Measurements from ENCODE around the gene ZCCHC13. TPM values are rescaled to one million over a fixed set of nuclear protein-coding genes. Genes with fewer than 3 reads are reported as not detected.
"Not testable (repeated sequence)": the region's sequence is repeated elsewhere in the genome, so short reads cannot be mapped to it uniquely, and the experiment has no call there.

Gene ZCCHC13
- polyA plus RNA-seq (2013, experiment 1 of 2) = not detected
- polyA plus RNA-seq (2013, experiment 2 of 2) = not detected

DNA sequence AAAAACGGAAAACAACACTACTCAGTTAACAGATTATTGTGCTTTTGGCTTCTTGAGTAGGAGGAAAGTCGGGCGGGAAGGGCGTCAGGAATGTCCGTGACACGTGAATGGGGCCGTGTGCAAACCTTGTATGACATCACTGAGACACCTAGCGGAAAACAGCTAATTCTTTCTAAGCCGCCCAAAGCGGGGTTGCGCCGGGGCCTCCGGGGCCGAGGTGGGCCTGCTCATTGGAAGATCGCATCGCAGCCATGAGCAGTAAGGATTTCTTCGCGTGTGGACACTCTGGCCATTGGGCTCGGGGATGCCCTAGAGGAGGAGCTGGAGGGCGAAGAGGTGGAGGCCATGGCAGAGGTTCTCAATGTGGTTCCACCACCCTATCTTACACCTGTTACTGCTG lies at the start of gene ZCCHC13:
Gene ZCCHC13 (plus strand): TSS at position 165 of the 400 bp plus-strand sequence. CDS start 87 bp downstream, at position 252.
- 94 to 96% methylated on average over 7 to 12 of the region's 20 CpGs for WGBS, 2 experiments (ENCODE audit: insufficient coverage in 2 of 2)
- no peak within 1 kb of the TSS for H3K27ac ChIP-seq (ENCODE audit: low read depth, low read length, severe bottlenecking)
- no peaks in the 10 kb centered on the region for H3K9me3 ChIP-seq (ENCODE audit: control insufficient read depth, low read length)
- H3K4me3 ChIP-seq (ENCODE audit: extremely low read depth, insufficient read depth, low read length, poor library complexity, severe bottlenecking) = no peak within 1 kb of the TSS
- no peaks in the 10 kb centered on the region for H3K36me3 ChIP-seq (ENCODE audit: control insufficient read depth, insufficient read depth, low read length)
- no peaks in the 10 kb centered on the region for H3K4me1 ChIP-seq (ENCODE audit: control insufficient read depth, insufficient read depth, low read length, poor library complexity, severe bottlenecking)

DNA sequence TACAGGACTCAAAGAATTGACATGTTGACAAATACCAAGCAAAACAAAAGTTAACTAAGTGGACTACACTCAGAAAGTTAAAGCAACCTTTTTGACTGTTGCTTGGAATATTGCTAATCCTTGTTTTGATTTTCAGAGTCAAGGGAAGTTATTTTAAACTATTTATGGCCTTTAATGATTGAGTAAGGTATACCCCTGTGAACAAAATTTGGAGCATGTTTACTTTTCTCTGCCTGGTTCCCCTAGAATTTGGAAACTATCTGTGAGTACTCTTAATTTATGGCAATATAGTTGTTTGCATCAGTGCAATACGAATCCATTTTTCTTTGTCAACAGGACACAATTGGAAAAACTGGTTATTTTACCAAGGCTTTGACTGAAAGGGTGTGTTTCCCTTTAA lies 45.9 kb upstream of the ZCCHC13 start:
- not testable (repeated sequence) for H3K9me3 ChIP-seq (ENCODE audit: control insufficient read depth, low read length); H3K27ac ChIP-seq (ENCODE audit: low read depth, low read length, severe bottlenecking); H3K4me1 ChIP-seq (ENCODE audit: control insufficient read depth, insufficient read depth, low read length, poor library complexity, severe bottlenecking); H3K4me3 ChIP-seq (ENCODE audit: extremely low read depth, insufficient read depth, low read length, poor library complexity, severe bottlenecking)
- H3K36me3 ChIP-seq (ENCODE audit: control insufficient read depth, insufficient read depth, low read length) = peaks cover 84% of the 10 kb centered on the region
- no CpG with 5 or more reads among the region's 1 CpG for WGBS, 2 experiments (ENCODE audit: insufficient coverage in 2 of 2)

GRCh38 chrX:74259885-74260491 lies 44.0 kb upstream of the ZCCHC13 start:
- Histone ChIP-seq H3K36me3 (ENCODE audit: control insufficient read depth, insufficient read depth, low read length) (peaks cover 84% of the 10 kb centered on the region), H3K4me1 (ENCODE audit: control insufficient read depth, insufficient read depth, low read length, poor library complexity, severe bottlenecking) (no peaks in the 10 kb centered on the region), H3K4me3 (ENCODE audit: extremely low read depth, insufficient read depth, low read length, poor library complexity, severe bottlenecking) (no peak overlapping the region), H3K27ac (ENCODE audit: low read depth, low read length, severe bottlenecking) (no peak overlapping the region), H3K9me3 (ENCODE audit: control insufficient read depth, low read length) (no peaks in the 10 kb centered on the region)
- no CpG with 5 or more reads among the region's 4 CpGs for WGBS, 2 experiments (ENCODE audit: insufficient coverage in 2 of 2)

- Histone ChIP-seq H3K9me3 (ENCODE audit: control insufficient read depth, low read length) (no peaks in the 10 kb centered on the region), H3K36me3 (ENCODE audit: control insufficient read depth, insufficient read depth, low read length) (peaks cover 79% of the 10 kb centered on the region), H3K4me1 (ENCODE audit: control insufficient read depth, insufficient read depth, low read length, poor library complexity, severe bottlenecking) (no peaks in the 10 kb centered on the region), H3K4me3 (ENCODE audit: extremely low read depth, insufficient read depth, low read length, poor library complexity, severe bottlenecking) (no peak overlapping the region), H3K27ac (ENCODE audit: low read depth, low read length, severe bottlenecking) (no peak overlapping the region)
- no CpG with 5 or more reads among the region's 1 CpG for WGBS, 2 experiments (ENCODE audit: insufficient coverage in 2 of 2)
Observed at GRCh38 chrX:74262452-74263209, 41.3 kb upstream of the ZCCHC13 start.

DNA sequence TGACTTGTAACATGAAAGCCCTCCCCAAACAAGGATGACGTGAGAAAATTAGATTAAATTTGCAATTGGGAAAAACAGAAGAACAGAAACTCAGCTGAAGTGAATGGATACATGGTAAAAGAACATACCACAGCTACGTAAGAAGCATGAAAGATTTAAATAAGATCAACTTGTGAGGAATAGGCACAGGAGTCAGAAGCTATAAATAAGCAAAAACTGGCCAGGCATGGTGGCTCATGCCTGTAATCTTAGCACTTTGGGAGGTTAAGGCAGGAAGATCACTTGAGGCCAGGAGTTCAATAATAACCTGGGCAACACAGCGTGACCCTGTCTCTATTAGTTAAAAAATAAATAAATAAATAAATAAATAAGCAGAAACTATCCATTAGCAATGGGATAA lies 33.6 kb upstream of the ZCCHC13 start:
- no peaks in the 10 kb centered on the region for H3K9me3 ChIP-seq (ENCODE audit: control insufficient read depth, low read length)
- H3K4me3 ChIP-seq (ENCODE audit: extremely low read depth, insufficient read depth, low read length, poor library complexity, severe bottlenecking) = no peak overlapping the region
- no peaks in the 10 kb centered on the region for H3K4me1 ChIP-seq (ENCODE audit: control insufficient read depth, insufficient read depth, low read length, poor library complexity, severe bottlenecking)
- no peak overlapping the region for H3K27ac ChIP-seq (ENCODE audit: low read depth, low read length, severe bottlenecking)
- 100% methylated on average over 1 of the region's 3 CpGs for WGBS, 2 experiments (ENCODE audit: insufficient coverage in 2 of 2)
- H3K36me3 ChIP-seq (ENCODE audit: control insufficient read depth, insufficient read depth, low read length) = peaks cover 64% of the 10 kb centered on the region

DNA sequence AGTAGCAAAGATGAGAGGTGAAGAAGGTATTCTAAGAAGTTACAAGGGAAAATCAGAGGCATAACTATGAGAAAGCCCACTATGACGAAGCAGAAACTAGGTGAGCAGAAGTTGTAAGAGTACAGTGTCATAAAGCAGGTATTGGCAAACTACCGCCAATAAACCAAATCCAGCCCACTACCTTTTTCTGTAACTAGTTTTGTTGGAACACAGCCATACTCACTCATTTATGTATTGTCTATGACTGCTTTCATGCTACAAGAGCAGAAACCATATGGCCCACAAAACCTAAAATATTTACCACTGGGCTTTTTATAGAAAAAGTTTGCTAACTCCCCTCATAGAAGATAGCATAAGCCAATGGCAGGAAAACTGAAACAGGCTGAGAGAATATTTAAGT lies 31.8 kb upstream of the ZCCHC13 start:
- peaks cover 67% of the 10 kb centered on the region for H3K36me3 ChIP-seq (ENCODE audit: control insufficient read depth, insufficient read depth, low read length)
- 100% methylated on average over 1 of the region's 2 CpGs; no CpG with 5 or more reads in 1 of the 2 experiments for WGBS, 2 experiments (ENCODE audit: insufficient coverage in 2 of 2)
- H3K4me1 ChIP-seq (ENCODE audit: control insufficient read depth, insufficient read depth, low read length, poor library complexity, severe bottlenecking) = no peaks in the 10 kb centered on the region
- no peak overlapping the region for H3K27ac ChIP-seq (ENCODE audit: low read depth, low read length, severe bottlenecking)
- no peak overlapping the region for H3K4me3 ChIP-seq (ENCODE audit: extremely low read depth, insufficient read depth, low read length, poor library complexity, severe bottlenecking)
- no peaks in the 10 kb centered on the region for H3K9me3 ChIP-seq (ENCODE audit: control insufficient read depth, low read length)

DNA sequence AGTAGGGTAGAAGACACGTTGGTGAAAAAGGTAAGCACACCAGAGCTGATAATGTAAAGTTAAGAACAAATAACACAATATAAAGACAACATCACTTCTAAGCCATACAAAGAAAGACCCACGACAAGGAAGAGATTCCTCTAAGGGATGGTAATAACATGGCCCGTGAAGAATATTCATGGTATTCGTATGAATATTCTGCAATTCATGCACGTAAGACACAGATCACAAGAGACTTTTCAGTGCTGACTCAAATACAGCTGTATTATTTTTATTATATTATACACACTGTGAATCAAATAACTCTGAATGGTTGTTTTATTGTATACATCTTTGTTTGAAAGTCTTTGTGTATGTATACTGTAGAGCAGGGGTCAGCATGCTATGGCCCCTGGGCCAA lies 29.5 kb upstream of the ZCCHC13 start:
- H3K4me3 ChIP-seq (ENCODE audit: extremely low read depth, insufficient read depth, low read length, poor library complexity, severe bottlenecking) = no peak overlapping the region
- no peaks in the 10 kb centered on the region for H3K4me1 ChIP-seq (ENCODE audit: control insufficient read depth, insufficient read depth, low read length, poor library complexity, severe bottlenecking)
- no peak overlapping the region for H3K27ac ChIP-seq (ENCODE audit: low read depth, low read length, severe bottlenecking)
- H3K36me3 ChIP-seq (ENCODE audit: control insufficient read depth, insufficient read depth, low read length) = peaks cover 66% of the 10 kb centered on the region
- no peaks in the 10 kb centered on the region for H3K9me3 ChIP-seq (ENCODE audit: control insufficient read depth, low read length)
- WGBS, 2 experiments (ENCODE audit: insufficient coverage in 2 of 2) = no CpG with 5 or more reads among the region's 5 CpGs

DNA sequence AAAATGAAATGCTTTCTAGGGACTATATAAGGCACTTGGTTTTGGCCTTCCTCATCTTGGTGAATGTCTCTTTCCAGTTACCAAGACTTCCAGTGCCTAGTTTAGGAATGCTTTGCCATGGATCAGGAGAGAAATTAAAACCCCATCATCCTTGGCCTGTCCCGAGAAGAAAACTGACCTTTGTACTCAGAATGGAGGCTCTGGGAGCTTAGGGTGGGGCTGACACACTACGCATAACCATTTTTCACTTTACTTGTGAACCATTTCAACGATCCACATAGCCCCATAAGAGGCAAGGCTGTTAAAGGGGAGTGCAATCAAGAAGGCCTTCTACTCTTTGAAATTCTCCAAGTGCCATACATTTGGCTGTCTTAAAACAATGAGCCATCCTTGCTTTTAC lies 26.7 kb upstream of the ZCCHC13 start:
- no peaks in the 10 kb centered on the region for H3K9me3 ChIP-seq (ENCODE audit: control insufficient read depth, low read length)
- H3K36me3 ChIP-seq (ENCODE audit: control insufficient read depth, insufficient read depth, low read length) = peaks cover 79% of the 10 kb centered on the region
- H3K4me3 ChIP-seq (ENCODE audit: extremely low read depth, insufficient read depth, low read length, poor library complexity, severe bottlenecking) = no peak overlapping the region
- no CpG with 5 or more reads among the region's 3 CpGs for WGBS, 2 experiments (ENCODE audit: insufficient coverage in 2 of 2)
- no peak overlapping the region for H3K27ac ChIP-seq (ENCODE audit: low read depth, low read length, severe bottlenecking)
- H3K4me1 ChIP-seq (ENCODE audit: control insufficient read depth, insufficient read depth, low read length, poor library complexity, severe bottlenecking) = no peaks in the 10 kb centered on the region

GRCh38 chrX:74277846-74278245 lies 26.1 kb upstream of the ZCCHC13 start:
- Histone ChIP-seq H3K4me1 (ENCODE audit: control insufficient read depth, insufficient read depth, low read length, poor library complexity, severe bottlenecking) (no peaks in the 10 kb centered on the region), H3K27ac (ENCODE audit: low read depth, low read length, severe bottlenecking) (no peak overlapping the region), H3K36me3 (ENCODE audit: control insufficient read depth, insufficient read depth, low read length) (peaks cover 80% of the 10 kb centered on the region), H3K4me3 (ENCODE audit: extremely low read depth, insufficient read depth, low read length, poor library complexity, severe bottlenecking) (no peak overlapping the region), H3K9me3 (ENCODE audit: control insufficient read depth, low read length) (no peaks in the 10 kb centered on the region)
- no CpG with 5 or more reads among the region's 1 CpG for WGBS, 2 experiments (ENCODE audit: insufficient coverage in 2 of 2)

DNA sequence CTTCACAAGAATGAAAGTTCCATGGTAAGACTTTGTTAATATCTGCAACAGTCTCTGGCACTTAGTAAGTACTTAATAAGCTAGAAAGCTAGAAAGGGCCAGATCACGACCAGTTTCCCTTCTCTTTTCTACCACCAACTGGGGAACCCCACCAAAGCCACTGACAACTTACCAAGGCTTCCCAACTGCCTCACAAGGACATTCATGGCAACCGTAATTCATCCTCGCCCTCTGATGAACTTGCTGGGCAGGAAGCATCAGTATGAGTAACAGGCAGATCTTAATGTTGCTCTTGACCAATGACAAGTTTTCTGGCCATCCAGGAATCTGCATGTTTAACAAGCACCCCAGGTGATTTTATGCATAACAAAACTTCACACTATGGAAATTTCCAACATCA lies 23.2 kb upstream of the ZCCHC13 start:
- WGBS, 2 experiments (ENCODE audit: insufficient coverage in 2 of 2) = 100% methylated on average over 1 of the region's 3 CpGs; no CpG with 5 or more reads in 1 of the 2 experiments
- H3K4me1 ChIP-seq (ENCODE audit: control insufficient read depth, insufficient read depth, low read length, poor library complexity, severe bottlenecking) = no peaks in the 10 kb centered on the region
- no peak overlapping the region for H3K4me3 ChIP-seq (ENCODE audit: extremely low read depth, insufficient read depth, low read length, poor library complexity, severe bottlenecking)
- no peak overlapping the region for H3K27ac ChIP-seq (ENCODE audit: low read depth, low read length, severe bottlenecking)
- no peaks in the 10 kb centered on the region for H3K9me3 ChIP-seq (ENCODE audit: control insufficient read depth, low read length)
- H3K36me3 ChIP-seq (ENCODE audit: control insufficient read depth, insufficient read depth, low read length) = peaks cover 78% of the 10 kb centered on the region

DNA sequence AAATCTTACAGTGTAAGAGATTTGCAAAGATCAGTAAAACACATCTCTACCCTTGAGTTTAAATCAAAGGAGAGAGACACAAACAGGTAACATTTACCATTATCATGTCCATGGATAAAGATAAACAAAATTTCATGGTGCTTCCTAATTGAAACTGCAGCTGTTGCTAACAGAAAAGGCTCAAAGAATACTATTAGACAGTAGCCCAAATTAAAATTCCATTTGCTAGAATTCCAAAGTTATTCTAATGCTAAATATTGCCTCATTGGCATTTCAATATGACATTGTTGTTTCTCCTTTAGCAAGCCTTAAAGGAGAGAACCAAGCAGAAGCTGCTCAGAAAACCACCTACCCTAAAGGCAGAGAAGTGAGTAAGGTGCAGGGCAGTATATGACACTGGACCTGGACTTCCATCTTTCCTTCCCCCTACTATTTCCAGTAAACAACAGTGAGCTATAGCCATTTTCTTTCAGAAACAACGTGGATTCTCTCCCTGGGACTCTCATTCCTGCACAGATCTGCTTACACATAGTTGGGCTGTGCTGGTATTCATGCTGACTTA lies 19.5 kb upstream of the ZCCHC13 start:
- H3K27ac ChIP-seq (ENCODE audit: low read depth, low read length, severe bottlenecking) = no peak overlapping the region
- peaks cover 72% of the 10 kb centered on the region for H3K36me3 ChIP-seq (ENCODE audit: control insufficient read depth, insufficient read depth, low read length)
- WGBS, 2 experiments (ENCODE audit: insufficient coverage in 2 of 2) = no CpG with 5 or more reads among the region's 1 CpG
- H3K4me1 ChIP-seq (ENCODE audit: control insufficient read depth, insufficient read depth, low read length, poor library complexity, severe bottlenecking) = no peaks in the 10 kb centered on the region
- no peak overlapping the region for H3K4me3 ChIP-seq (ENCODE audit: extremely low read depth, insufficient read depth, low read length, poor library complexity, severe bottlenecking)
- H3K9me3 ChIP-seq (ENCODE audit: control insufficient read depth, low read length) = no peaks in the 10 kb centered on the region

All from mesodermal cell (in vitro differentiated cells).